Kasumi-1 (cell line): Measurements from ENCODE around the gene NFATC1.

Source experiments
- DNase-seq, 2 experiments: peaks; one replicate each; lab custom pipeline; 2025; lab: John Stamatoyannopoulos, UW

The NFATC1 gene

GRCh38 chr18:79522451-79523205 lies 126.9 kb downstream of the NFATC1 start:
- DNase-seq: no peak

- no peak for DNase-seq
Measured at GRCh38 chr18:79523206-79523735, 127.5 kb downstream of the NFATC1 start.

DNA sequence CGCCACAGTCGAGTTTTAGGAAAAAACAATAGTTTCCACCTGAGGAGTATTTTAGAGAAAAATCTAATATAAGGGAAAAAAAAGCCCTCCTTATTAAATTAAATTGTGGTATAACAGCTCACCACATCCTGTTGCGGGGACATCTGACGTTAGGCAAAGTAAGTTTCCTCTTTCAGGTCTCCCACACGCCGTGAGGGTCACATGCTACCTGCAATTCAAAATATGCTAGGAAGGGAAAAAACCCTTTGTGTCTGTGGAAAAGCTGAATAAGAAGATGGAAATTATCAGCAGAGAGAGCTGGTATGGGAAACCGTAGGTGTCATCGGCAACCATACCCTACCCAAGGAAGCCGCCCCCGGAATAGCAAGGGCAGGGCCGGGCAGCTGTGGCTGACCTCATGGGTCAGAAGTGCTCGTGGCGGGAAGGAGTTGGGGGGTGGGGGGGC lies 128.0 kb downstream of the NFATC1 start:
- DNase-seq: peak; percentile 35 to 42

DNA sequence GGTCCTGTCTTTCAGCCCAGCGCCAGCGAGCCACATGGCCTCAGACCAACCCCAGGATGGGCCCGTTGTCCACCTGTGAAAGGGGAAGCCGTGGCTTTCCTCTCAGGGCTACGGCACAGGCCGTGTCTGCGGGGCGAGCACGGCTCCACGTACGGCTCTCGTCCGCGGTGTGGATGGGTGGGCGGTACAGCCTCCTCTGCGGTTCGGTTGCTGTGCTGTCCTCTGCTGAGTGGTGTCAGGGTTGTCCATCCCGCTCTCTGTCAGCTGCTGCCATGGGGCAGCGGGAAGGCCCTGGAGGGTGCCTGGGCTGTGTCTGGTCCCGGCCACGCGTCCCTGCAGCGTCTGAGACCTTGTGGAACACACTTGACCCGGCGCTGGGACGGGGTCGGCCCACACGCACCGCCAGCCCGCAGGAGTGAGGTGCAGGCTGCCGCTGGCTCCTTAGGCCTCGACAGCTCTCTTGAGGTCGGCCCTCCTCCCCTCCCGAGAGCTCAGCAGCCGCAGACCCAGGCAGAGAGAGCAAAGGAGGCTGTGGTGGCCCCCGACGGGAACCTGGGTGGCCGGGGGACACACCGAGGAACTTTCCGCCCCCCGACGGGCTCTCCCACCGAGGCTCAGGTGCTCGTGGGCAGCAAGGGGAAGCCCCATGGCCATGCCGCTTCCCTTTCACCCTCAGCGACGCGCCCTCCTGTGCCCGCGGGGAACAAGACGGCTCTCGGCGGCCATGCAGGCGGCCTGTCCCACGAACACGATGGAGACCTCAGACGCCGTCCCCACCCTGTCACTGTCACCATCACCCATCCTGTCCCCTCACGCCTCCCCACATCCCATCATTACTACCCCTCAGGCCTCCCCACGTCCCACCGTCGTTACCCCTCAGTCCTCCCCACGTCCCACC lies 128.7 kb downstream of the NFATC1 start:
- DNase-seq: no peak

GRCh38 chr18:79525556-79526467 lies 130.1 kb downstream of the NFATC1 start:
- no peak for DNase-seq

- no peak for DNase-seq
Measured at GRCh38 chr18:79526468-79527460, 131.0 kb downstream of the NFATC1 start.

DNA sequence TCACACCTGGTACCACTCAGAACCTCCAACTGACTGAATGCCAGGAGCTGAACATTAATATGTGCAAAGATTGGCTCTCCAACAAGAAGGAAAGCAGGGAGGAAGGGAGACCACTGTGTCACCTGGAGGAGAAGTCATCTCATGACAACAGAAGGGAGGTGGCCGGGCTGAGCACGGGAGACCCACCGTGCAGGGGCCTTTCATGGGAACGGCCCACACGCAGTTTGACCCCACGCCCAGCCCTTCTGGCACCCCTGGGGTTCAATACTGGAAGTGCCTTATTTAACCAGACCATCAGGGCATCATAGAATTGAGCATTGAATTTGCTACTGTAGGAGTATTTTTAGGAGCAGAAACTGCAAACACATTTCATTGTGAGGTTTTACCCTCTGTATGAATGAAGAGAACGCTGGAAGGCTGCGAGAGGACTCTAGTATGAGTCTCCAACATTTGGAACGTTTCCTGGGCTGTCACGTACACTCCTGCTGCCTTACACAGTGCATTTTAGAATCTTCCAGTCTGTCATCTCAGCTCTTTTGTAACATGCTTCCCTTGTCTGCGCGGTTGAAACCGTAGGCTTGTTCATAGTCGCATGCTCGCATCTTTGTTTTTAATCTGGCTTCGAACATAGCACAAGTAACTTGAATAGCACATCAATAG lies 132.1 kb downstream of the NFATC1 start:
- no peak for DNase-seq

GRCh38 chr18:79528316-79528695 lies 132.6 kb downstream of the NFATC1 start:
- no peak for DNase-seq

- DNase-seq: peak; percentile 74 to 78
Measured at GRCh38 chr18:79528846-79529245, 133.1 kb downstream of the NFATC1 start.

DNA sequence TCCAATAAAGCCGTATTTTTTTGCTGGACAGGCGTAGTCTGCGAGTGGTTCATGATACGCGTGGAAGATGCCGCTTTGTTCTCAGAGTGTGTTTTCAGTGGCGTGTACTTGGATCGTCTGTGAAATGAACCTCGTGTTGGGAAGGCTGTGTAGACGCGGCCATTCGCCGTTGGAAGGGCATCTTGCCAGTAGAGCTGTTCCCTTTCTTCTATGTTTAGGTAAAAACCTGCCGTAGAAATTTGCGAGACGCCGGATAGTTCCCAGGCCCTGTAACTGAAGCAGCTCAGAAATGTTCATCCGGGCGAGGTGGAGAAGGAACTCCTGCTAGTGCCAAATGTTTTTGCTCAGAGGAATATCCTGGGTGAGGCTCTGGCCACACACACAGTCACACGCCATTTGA lies 133.6 kb downstream of the NFATC1 start:
- DNase-seq: no peak

DNA sequence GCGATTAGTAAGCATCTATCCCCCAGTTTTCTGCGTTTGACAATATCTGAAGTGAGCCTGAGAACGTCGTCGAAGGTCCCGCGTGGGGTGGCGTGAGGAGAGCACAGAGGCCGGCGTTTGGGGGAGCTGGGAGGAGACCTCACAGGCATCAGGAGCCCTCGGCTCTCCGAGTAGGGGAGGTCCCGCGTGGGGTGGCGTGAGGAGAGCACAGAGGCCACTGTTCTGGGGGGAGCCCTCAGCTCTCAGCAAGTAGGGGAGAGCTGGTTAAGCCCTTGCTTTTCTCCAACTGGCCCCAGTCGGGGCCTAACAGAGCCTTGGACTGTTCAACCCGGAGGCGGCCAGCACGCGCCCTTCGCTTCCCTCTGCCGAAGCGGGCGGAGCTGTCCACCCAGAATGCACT lies 134.3 kb downstream of the NFATC1 start:
- DNase-seq: no peak

DNA sequence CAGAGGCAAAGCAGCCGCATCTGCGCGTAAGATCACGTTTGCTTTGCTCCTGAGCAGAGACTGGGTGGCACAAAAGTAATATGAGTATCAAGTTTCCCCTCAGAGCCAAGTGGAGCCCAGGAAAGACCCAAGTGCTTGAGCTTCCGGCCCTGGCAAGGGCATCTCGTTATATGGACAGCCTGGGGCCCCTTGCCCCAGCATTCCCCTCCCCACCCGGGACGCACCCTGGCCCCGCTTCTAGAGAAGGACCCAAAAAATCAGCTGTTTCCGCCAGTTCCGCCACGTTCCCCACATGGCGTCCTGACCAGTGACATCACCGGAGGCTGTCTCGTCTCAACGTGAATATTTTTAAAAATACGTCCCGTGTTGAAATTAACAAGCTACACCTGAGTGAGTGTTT lies 135.1 kb downstream of the NFATC1 start:
- no peak for DNase-seq

GRCh38 chr18:79531386-79531785 lies 135.7 kb downstream of the NFATC1 start:
- no peak for DNase-seq

DNA sequence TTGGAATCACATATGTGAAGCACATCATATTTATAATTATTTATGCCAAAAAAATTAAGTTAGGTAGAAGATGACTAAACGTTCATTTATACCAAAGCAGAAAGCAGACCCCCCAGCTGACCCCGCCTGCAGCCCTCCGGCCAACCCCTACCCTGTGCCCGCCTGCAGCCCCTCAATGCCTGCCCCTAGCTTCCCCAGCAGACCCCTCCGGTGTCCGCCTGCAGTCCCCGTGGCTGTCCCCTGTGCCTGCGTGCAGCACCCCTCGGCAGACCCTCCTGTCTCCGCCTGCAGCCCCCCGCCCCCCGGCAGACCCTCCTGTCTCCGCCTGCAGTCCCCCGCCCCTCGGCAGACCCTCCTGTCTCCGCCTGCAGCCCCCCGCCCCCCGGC lies 136.2 kb downstream of the NFATC1 start:
- no peak for DNase-seq

DNA sequence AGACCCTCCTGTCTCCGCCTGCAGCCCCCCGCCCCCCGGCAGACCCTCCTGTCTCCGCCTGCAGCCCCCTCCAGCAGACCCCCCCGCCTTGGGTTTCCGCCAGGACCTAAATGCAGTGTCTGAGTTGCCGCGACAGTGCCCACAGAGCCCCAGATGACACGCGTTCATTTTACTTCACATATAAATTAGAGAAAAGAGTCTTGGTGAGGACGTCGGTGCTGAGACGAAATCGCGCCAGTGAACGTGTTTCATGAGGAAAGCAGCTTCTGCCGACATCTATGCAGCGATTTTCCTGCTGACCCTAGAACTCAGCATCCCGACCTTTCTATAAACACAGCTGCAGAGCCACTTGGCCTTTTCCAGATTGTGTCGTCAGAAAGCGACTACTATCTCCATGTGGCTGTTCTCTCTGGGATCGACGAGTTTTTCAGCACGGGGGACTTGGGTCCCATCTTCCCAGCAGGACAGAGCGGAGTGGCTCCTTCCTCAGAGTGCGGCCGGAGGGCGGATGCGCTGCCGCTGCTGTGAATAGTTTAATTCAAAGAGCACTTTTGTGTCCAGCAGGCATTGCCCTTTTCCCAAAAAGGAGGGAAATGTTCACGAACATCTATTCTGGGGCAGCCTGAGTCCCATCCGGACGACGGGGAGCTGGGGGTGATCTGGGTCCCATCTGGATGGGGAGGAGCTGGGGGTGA lies 136.7 kb downstream of the NFATC1 start:
- no peak for DNase-seq

DNA sequence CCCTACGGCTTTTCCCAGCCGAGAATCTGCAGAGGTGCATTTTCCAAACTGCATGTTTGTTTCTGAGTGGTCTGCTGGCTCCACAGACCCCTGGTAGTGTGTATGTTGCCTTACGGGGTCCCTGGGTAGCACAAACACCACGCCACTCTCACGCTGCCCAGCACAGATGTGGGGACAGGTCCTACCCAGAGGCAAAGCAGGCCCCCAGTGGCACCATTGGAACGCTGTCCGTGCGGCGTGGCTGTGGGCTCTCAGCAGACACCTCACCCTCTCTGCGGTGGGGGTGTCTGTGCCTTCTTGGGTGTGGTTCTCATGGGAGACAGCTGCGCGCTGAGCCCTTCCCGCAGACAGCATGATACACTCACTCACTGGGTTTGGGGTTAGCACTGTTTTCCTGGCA lies 137.4 kb downstream of the NFATC1 start:
- no peak for DNase-seq

DNA sequence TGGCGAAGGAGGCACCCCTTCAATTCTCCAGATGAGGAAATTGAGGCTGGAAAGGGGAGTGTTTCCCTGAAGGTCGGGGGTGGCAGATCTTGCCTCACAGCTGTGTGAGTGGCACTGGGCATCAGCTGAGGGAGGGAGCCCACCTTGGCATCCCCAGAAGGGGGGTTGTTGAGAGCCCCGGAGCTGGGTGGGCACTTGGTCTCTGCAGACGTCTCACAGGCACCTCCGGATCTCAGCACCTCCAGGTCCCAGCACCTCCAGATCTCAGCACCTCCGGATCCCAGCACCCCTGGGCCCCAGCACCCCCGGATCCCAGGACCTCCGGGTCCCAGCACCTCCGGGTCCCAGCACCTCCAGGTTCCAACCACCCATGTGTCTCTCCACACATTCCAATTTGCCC lies 137.9 kb downstream of the NFATC1 start:
- DNase-seq: no peak

- no peak for DNase-seq
Measured at GRCh38 chr18:79534356-79534755, 138.6 kb downstream of the NFATC1 start.

- DNase-seq: no peak
Measured at GRCh38 chr18:79537758-79538157, 142.0 kb downstream of the NFATC1 start.
